Measurements from ENCODE around the gene IFNA2.
A peak's percentile ranks its signal among the peaks of the same experiment; 100 is the strongest.
"Not testable (repeated sequence)": the region's sequence is repeated elsewhere in the genome, so short reads cannot be mapped to it uniquely, and the experiment has no call there.

Gene IFNA2

GRCh38 chr9:21385131-21385670 lies at the start of gene IFNA2:
Gene IFNA2 (minus strand): TSS chr9:21385398. CDS start chr9:21385329, 69 bp downstream.
- no peak for DNase-seq (ENCODE audit: low read depth)

- DNase-seq (ENCODE audit: low read depth): not testable (repeated sequence)
These were observed 49.8 kb upstream of the IFNA2 start for GRCh38 chr9:21435015-21435383.

- DNase-seq (ENCODE audit: low read depth): peak; percentile 68
These were observed 49.2 kb upstream of the IFNA2 start for GRCh38 chr9:21434202-21435014.

- no peak for DNase-seq (ENCODE audit: low read depth)
These were observed 47.7 kb upstream of the IFNA2 start for GRCh38 chr9:21432672-21433425.

- DNase-seq (ENCODE audit: low read depth): no peak
These were observed 44.0 kb upstream of the IFNA2 start for GRCh38 chr9:21429191-21429590.

- no peak for DNase-seq (ENCODE audit: low read depth)
These were observed 43.0 kb upstream of the IFNA2 start for GRCh38 chr9:21428235-21428634.

- no peak for DNase-seq (ENCODE audit: low read depth)
These were observed 30.5 kb upstream of the IFNA2 start for GRCh38 chr9:21415493-21416267.

GRCh38 chr9:21414220-21414940 lies 29.2 kb upstream of the IFNA2 start:
- no peak for DNase-seq (ENCODE audit: low read depth)

GRCh38 chr9:21413624-21414023 lies 28.4 kb upstream of the IFNA2 start:
- no peak for DNase-seq (ENCODE audit: low read depth)

GRCh38 chr9:21413151-21413550 lies 28.0 kb upstream of the IFNA2 start:
- no peak for DNase-seq (ENCODE audit: low read depth)

GRCh38 chr9:21412107-21412506 lies 26.9 kb upstream of the IFNA2 start:
- no peak for DNase-seq (ENCODE audit: low read depth)

- DNase-seq (ENCODE audit: low read depth): no peak
These were observed 23.6 kb upstream of the IFNA2 start, which contains the start of gene IFNA8 for GRCh38 chr9:21408817-21409216. Gene IFNA8 (plus strand): TSS chr9:21409117. CDS start chr9:21409177, 60 bp downstream.

- DNase-seq (ENCODE audit: low read depth): no peak
These were observed 18.9 kb upstream of the IFNA2 start for GRCh38 chr9:21404146-21404545.

- no peak for DNase-seq (ENCODE audit: low read depth)
These were observed 17.4 kb upstream of the IFNA2 start for GRCh38 chr9:21402386-21403251.

- no peak for DNase-seq (ENCODE audit: low read depth)
These were observed 14.8 kb upstream of the IFNA2 start for GRCh38 chr9:21399956-21400355.

- no peak for DNase-seq (ENCODE audit: low read depth)
These were observed 13.8 kb upstream of the IFNA2 start for GRCh38 chr9:21398955-21399489.

- no peak for DNase-seq (ENCODE audit: low read depth)
These were observed 10.8 kb upstream of the IFNA2 start for GRCh38 chr9:21395778-21396717.

GRCh38 chr9:21392270-21392669 lies 7.1 kb upstream of the IFNA2 start:
- no peak for DNase-seq (ENCODE audit: low read depth)

- DNase-seq (ENCODE audit: low read depth): no peak
These were observed 1.6 kb downstream of the IFNA2 start for GRCh38 chr9:21383627-21384026.
